Measurements from ENCODE around the gene LCN15. TPM values are rescaled to one million over a fixed set of nuclear protein-coding genes. Genes with fewer than 3 reads are reported as not detected.
A peak's percentile ranks its signal among the peaks of the same experiment; 100 is the strongest.

Gene LCN15
- total RNA-seq, 1 donor from 2014 or later, result 1.9 TPM

DNA sequence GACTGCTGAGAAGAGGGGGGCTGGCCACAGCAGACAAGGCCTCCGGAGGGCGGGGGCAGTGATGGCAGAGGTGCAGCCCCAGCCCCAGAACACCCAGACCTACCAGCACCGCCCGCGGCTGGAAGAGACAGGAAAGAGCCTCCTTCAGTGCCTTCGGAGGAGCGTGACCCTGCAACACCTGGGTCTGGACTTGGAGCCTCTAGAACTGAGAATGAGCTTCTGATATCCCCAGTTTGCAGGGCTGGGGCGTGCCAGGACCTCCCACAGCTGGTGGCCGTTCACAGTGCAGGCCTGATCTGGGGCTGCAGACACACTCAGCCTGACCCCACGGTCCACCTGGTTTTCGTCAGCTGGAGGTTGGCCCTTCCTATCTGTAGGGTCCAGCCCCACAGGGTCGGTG, 30.7 kb downstream of the LCN15 start:
- no peaks in the 10 kb centered on the region for H3K36me3 Mint-ChIP-seq (ENCODE audit: unreplicated experiment)
- H3K27ac Mint-ChIP-seq (ENCODE audit: unreplicated experiment), result no peak overlapping the region
- no peak for DNase-seq
- H3K4me1 Mint-ChIP-seq (ENCODE audit: low read depth, unreplicated experiment), result no peaks in the 10 kb centered on the region
- TF ChIP-seq, protein P1, sequence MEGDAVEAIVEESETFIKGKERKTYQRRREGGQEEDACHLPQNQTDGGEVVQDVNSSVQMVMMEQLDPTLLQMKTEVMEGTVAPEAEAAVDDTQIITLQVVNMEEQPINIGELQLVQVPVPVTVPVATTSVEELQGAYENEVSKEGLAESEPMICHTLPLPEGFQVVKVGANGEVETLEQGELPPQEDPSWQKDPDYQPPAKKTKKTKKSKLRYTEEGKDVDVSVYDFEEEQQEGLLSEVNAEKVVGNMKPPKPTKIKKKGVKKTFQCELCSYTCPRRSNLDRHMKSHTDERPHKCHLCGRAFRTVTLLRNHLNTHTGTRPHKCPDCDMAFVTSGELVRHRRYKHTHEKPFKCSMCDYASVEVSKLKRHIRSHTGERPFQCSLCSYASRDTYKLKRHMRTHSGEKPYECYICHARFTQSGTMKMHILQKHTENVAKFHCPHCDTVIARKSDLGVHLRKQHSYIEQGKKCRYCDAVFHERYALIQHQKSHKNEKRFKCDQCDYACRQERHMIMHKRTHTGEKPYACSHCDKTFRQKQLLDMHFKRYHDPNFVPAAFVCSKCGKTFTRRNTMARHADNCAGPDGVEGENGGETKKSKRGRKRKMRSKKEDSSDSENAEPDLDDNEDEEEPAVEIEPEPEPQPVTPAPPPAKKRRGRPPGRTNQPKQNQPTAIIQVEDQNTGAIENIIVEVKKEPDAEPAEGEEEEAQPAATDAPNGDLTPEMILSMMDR (IDR thresholded peaks at IDR 0.05; ENCODE audit: partially characterized antibody, unreplicated experiment), result no peak
- peaks cover 2% of the 10 kb centered on the region for H3K27me3 Mint-ChIP-seq (ENCODE audit: unreplicated experiment)
- H3K9me3 Mint-ChIP-seq (ENCODE audit: unreplicated experiment), result peaks cover 7% of the 10 kb centered on the region
- H3K4me3 Mint-ChIP-seq (ENCODE audit: unreplicated experiment), result no peak overlapping the region

DNA sequence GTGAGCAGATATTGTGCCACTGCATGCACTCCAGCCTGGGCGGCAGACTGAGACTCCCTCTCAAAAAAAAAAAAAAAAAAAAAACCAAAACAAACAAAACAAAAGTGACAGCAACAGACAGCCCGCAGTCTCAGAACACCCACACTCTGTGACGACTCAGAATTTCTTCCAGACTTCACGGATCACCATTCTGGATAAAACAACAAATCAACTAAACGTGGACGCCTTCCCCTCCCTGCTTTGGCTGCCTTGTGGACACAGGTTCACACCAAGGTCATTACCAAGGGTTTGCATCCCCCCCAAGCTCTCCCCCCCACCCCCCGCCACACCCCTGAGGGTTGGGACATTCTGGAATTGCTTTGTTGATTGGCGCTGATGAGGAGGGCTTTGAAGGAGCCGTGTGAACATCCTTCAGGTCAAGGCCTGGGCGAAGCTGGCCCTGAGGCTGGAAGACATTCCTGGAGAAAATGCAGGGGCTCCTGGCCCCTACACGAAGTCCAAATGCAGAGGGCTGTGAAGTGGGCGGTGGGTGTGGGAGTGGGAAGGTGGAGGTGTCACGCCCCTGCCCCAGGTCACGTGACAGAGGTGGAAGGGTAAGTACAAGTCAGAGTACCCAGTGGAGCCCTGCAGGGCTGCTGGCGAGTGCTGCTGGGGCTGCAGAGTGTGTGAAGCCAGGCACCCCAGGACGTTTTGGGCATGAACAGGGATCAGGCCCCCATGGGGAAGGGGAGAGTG, 31.7 kb downstream of the LCN15 start:
- peaks cover 6% of the 10 kb centered on the region for H3K9me3 Mint-ChIP-seq (ENCODE audit: unreplicated experiment)
- no peak overlapping the region for H3K27ac Mint-ChIP-seq (ENCODE audit: unreplicated experiment)
- TF ChIP-seq, protein P1 (IDR thresholded peaks at IDR 0.05; ENCODE audit: partially characterized antibody, unreplicated experiment), result no peak
- H3K4me3 Mint-ChIP-seq (ENCODE audit: unreplicated experiment), result no peak overlapping the region
- H3K27me3 Mint-ChIP-seq (ENCODE audit: unreplicated experiment), result peaks cover 2% of the 10 kb centered on the region
- no peak for DNase-seq
- no peaks in the 10 kb centered on the region for H3K4me1 Mint-ChIP-seq (ENCODE audit: low read depth, unreplicated experiment)
- H3K36me3 Mint-ChIP-seq (ENCODE audit: unreplicated experiment), result no peaks in the 10 kb centered on the region

DNA sequence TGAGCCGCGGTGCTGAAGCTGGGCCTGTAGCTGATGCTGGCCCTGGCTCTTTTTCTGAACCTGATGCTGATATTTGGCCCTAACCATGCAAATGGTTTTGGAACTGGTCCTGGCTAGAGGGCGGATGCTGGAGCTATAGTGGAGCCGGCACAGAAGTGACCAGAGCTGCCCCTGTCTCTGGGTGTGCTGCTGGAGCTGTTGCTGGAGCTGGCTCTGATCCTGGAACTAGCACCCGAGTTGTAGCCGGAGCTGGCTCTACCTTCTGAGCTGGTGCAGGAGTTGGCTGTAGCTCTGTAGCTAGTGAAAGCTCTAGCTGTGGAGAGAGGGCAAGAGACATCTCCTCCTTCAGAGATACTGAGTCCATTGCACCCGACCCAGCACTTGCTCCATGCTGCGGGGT, 34.4 kb downstream of the LCN15 start:
- Mint-ChIP-seq H3K36me3 (ENCODE audit: unreplicated experiment) (no peaks in the 10 kb centered on the region), H3K9me3 (ENCODE audit: unreplicated experiment) (peaks cover 8% of the 10 kb centered on the region), H3K27ac (ENCODE audit: unreplicated experiment) (no peak overlapping the region), H3K4me3 (ENCODE audit: unreplicated experiment) (no peak overlapping the region), H3K4me1 (ENCODE audit: low read depth, unreplicated experiment) (peaks cover 14% of the 10 kb centered on the region), H3K27me3 (ENCODE audit: unreplicated experiment) (peaks cover 6% of the 10 kb centered on the region)
- no peak for DNase-seq
- TF ChIP-seq, protein P1 (IDR thresholded peaks at IDR 0.05; ENCODE audit: partially characterized antibody, unreplicated experiment), result no peak

DNA sequence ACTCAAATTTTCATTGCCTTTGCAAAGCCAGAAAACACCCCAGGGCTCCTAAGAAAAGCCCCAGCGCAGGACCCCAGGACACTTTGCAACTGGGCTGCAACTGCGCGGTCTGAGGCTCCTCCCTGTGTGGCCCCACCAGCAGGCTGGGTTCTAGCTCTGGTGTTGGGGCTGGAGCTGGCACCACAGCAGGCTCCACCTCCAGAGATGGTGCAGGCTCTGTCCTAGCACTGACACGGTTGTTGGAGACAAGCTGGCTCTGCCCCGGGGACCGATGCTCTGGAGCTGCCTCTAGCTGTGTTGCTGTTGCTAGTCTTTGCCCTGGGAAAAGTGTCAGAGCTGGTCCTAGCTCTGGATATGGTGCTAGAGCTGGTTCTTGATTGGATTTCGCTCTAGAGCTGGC, 35.2 kb downstream of the LCN15 start:
- TF ChIP-seq, protein P1 (IDR thresholded peaks at IDR 0.05; ENCODE audit: partially characterized antibody, unreplicated experiment), result no peak

DNA sequence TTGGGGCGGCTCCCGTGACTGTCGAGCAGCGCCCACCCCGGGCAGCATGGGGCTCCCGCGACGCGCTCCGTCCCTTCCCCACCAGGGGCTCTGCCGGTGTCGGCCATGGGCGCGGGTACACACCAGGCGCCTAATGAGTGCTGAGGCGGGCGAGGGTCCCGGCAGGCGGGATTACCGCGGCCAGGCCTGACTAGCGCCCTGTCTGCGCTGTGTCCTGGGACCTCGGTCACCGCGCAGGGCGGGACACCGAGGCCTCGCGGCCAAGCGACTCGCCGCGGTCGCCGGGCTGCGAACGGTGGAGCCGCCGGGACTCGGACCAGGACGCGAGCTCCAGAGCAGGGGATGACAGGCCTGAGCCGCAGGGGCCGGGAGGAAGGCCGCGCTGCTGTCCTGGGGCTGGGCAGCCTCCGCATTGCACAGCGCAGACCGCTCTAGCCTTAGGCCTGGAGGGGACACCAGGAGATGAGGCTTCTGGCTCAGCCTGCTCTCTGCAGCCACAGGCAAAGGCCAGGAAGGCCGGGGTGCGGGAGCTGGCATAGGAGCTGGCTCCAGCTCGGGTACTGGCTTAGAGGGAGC, 35.7 kb downstream of the LCN15 start:
- TF ChIP-seq, protein P1 (IDR thresholded peaks at IDR 0.05; ENCODE audit: partially characterized antibody, unreplicated experiment), result no peak
- Mint-ChIP-seq H3K9me3 (ENCODE audit: unreplicated experiment) (peaks cover 8% of the 10 kb centered on the region), H3K27me3 (ENCODE audit: unreplicated experiment) (peaks cover 13% of the 10 kb centered on the region), H3K27ac (ENCODE audit: unreplicated experiment) (no peak overlapping the region), H3K36me3 (ENCODE audit: unreplicated experiment) (peaks cover 4% of the 10 kb centered on the region), H3K4me1 (ENCODE audit: low read depth, unreplicated experiment) (peaks cover 14% of the 10 kb centered on the region), H3K4me3 (ENCODE audit: unreplicated experiment) (peak overlapping the region; percentile 75)
- DNase-seq, result peak; percentile 63

More for the DNA sequence above, 35.2 kb downstream of the LCN15 start:
- peak overlapping the region; percentile 25 for H3K4me3 Mint-ChIP-seq (ENCODE audit: unreplicated experiment)
- peaks cover 9% of the 10 kb centered on the region for H3K27me3 Mint-ChIP-seq (ENCODE audit: unreplicated experiment)
- no peak for DNase-seq
- peaks cover 4% of the 10 kb centered on the region for H3K36me3 Mint-ChIP-seq (ENCODE audit: unreplicated experiment)
- H3K27ac Mint-ChIP-seq (ENCODE audit: unreplicated experiment), result no peak overlapping the region
- peaks cover 14% of the 10 kb centered on the region for H3K4me1 Mint-ChIP-seq (ENCODE audit: low read depth, unreplicated experiment)
- peaks cover 10% of the 10 kb centered on the region for H3K9me3 Mint-ChIP-seq (ENCODE audit: unreplicated experiment)

Data from glutamatergic neuron (in vitro differentiated cells).